Mucosa of descending colon (tissue), 3 donors: ENCODE data around the gene CLCN5. TPM values are rescaled to one million over a fixed set of nuclear protein-coding genes. Genes with fewer than 3 reads are reported as not detected.
A peak's percentile ranks its signal among the peaks of the same experiment; 100 is the strongest.

Source experiments
- ATAC-seq: fragments of 200-7000 bp; cut with Tn5 transposase; one replicate; pipeline ENCODE4 v1.9.1; 2020; ENCODE audit warnings: mild to moderate bottlenecking, moderate library complexity
- DNase-seq, 3 donors: peaks; one replicate each; pipeline ENCODE4 v3.0.0-alpha.2; 2020
- H3K36me3 ChIP-seq: fragments of 200-600 bp; one replicate; pipeline ENCODE4 v1.8.0; 2021; ENCODE audit warnings: low read depth, mild to moderate bottlenecking
- H3K4me1 ChIP-seq: fragments of 200-600 bp; one replicate; pipeline ENCODE4 v1.8.0; 2021; ENCODE audit warnings: low read depth, mild to moderate bottlenecking
- H3K4me3 ChIP-seq: fragments of 200-600 bp; one replicate; pipeline ENCODE4 v1.8.0; 2021; ENCODE audit warnings: mild to moderate bottlenecking
- H3K9me3 ChIP-seq: fragments of 200-600 bp; one replicate; pipeline ENCODE4 v1.8.0; 2021; ENCODE audit warnings: mild to moderate bottlenecking
- intact Hi-C, 2 donors: fragments of 100-400 bp; cut with DNase I in 1 of 2; cut with micrococcal nuclease in 1 of 2; formaldehyde crosslinking; loops; one replicate each; pipeline versions ENCODE4 v1.11.0 to v1.11.1; 2022; cut with DNase I, micrococcal nuclease
- long read RNA-seq, 2 donors: library from polyadenylated mRNA; unstranded; transcript quantifications; one replicate each; pipeline ENCODE4 v2.0.0, GENCODE V29; 2019 to 2021
- total RNA-seq, 3 donors: library from RNA; stranded (reverse); fragmentation: NEBNext Ultra II Directional in 2 of 3; extraction: Animal tissue kit (Norgen Biotek cat#: 25700) in 2 of 3; gene quantifications; one replicate each; pipeline versions ENCODE4 v1.2.1 to v1.2.4, GENCODE V29; 2021 to 2023
- TF ChIP-seq, protein P1 (sequence below): fragments of 200-600 bp; IDR thresholded peaks from one replicate; pipeline ENCODE4 v1.8.0; 2022; ENCODE audit warnings: antibody characterized with exemption, mild to moderate bottlenecking
- donor health status: DM: no; HTN: no; CAD: no; lungs with moderate emphysema.
- donor health status: DM: no; HTN: no; CAD: no.
- donor health status: DM: no; HTN: yes; CAD: no.

Gene CLCN5
- 10 to 100 TPM in 1 of 3 donors, 1 to 10 TPM in 2; 5.4 to 11.9 (median 10.0) TPM for total RNA-seq
- long read RNA-seq, donor 1, partial matches to known transcripts, result 2 of 3 reads
- long read RNA-seq, donor 1, other reads (novel, unspliced or antisense), result 0 of 3 reads
- long read RNA-seq, donor 2, partial matches to known transcripts, result 1 of 1 reads
- long read RNA-seq, donor 2, other reads (novel, unspliced or antisense), result 0 of 1 reads

DNA sequence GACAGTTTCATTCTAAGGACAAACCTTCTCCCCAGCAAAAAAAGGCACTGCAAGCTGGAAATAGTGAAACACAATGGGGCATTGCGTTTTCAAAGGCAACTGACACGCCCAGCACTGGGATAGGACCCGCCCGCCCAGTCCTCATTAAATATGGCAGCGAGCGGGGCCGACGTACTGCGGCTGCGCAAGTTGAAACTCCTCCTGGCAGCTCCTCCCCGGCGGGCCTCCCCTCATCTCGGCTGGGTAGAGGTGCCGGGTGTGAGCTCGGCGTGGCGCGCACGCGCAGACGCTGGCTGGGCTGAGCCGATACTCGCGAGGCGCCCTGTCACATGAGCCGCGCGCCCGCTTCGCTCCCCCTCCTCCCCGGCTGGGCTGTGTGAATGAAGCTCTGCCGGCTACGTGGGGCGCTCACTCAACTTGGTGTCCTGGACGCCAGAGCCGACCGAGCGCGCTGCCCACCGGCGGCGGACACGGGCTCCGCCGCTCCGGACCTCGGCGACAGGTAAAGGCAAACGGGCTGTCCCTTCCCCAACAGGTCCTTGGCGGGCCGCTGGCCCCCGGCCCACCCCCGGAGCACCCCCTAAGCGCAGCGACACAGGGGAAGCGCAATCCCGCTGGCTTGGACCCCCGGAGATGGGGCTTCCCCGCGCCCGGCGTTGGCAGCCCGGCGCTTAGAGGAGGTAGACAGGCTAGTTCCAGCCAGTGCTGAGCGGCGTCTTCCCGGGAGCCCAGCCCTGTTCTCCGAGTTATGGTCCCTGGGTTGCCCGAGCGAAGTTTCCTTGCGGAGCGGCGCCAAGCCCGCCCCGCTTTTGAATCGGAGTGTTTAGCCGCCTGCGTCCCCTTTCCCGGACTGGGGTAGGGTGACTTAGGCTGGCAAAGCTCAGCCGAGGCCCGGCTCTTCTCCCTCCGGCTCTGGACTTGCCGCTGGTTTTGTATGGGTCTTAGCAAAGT, at the start of gene CLCN5:
Gene CLCN5 (plus strand): TSS at position 306 of the 951 bp plus-strand sequence. CDS start 2,703 bp downstream, outside the sequence.
- peak; percentile 95 to 97 (median 96) for DNase-seq
- Histone ChIP-seq H3K9me3 (no peaks in the 10 kb centered on the region), H3K4me1 (no peaks in the 10 kb centered on the region), H3K36me3 (no peaks in the 10 kb centered on the region), H3K4me3 (peak within 1 kb of the TSS; percentile 32)
- TF ChIP-seq, protein P1, sequence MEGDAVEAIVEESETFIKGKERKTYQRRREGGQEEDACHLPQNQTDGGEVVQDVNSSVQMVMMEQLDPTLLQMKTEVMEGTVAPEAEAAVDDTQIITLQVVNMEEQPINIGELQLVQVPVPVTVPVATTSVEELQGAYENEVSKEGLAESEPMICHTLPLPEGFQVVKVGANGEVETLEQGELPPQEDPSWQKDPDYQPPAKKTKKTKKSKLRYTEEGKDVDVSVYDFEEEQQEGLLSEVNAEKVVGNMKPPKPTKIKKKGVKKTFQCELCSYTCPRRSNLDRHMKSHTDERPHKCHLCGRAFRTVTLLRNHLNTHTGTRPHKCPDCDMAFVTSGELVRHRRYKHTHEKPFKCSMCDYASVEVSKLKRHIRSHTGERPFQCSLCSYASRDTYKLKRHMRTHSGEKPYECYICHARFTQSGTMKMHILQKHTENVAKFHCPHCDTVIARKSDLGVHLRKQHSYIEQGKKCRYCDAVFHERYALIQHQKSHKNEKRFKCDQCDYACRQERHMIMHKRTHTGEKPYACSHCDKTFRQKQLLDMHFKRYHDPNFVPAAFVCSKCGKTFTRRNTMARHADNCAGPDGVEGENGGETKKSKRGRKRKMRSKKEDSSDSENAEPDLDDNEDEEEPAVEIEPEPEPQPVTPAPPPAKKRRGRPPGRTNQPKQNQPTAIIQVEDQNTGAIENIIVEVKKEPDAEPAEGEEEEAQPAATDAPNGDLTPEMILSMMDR, result no peak
- intact Hi-C loops, result no loop called here
- peak; percentile 97 for ATAC-seq

DNA sequence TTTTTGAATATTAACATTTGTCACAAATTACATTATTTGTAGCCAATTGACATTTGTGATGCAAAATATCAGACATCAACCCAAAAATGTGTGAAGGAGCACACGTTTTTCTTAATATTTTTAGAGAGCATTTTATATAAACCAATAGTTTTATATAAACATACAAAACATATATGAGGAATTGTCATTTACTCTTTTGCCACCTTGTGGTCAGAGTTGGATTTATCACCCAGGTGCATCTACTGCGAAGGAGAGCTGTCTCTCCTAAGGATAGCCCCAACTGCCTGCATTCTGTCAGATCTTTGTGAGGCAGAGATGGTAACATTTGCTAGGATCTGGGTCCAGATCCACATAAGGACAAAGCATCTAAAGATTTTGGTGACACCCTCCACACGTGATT, 45.6 kb upstream of the CLCN5 start:
- TF ChIP-seq, protein P1, result no peak
- no peaks in the 10 kb centered on the region for H3K36me3 ChIP-seq
- H3K9me3 ChIP-seq, result no peaks in the 10 kb centered on the region
- intact Hi-C loops, result no loop called here
- ATAC-seq (no peak), DNase-seq (peak in 1 of 3 donors; percentile 61)
- H3K4me3 ChIP-seq, result no peak overlapping the region
- H3K4me1 ChIP-seq, result no peaks in the 10 kb centered on the region

DNA sequence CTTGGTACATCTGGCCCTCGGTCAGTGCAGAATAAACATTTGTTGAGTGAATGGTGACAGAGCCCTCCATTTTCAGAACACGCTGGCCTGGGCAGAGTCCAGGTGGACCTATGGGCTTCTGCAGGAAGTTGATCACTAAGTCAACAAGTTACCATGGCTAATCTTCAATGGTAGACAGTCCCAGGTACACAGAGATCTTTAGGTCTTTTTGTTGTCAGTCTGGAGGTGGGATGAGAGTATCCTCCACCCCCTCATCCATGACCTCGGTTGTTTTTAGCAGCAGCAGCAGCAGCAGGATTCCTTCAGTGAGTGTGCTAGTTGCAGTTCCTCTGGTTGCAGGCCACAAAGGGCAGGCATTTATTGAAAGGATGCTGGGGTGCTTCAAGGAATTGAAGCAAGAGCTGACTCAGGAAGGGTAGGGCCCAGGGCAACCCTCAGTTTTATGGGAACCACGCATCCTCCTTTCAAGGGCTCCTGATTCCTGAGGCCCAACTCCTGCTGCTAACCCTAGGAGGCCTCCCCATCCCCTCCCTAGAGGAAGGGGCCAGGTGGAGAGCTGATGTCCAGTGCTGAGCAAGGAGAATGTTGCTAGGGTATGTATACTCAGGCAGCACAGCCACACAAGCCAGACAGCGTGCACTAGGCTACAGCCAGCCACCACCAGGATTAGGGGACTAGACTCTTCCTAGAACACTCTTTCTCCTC, 44.8 kb upstream of the CLCN5 start:
- no peaks in the 10 kb centered on the region for H3K4me1 ChIP-seq
- TF ChIP-seq, protein P1, result no peak
- no peak overlapping the region for H3K4me3 ChIP-seq
- no peak for ATAC-seq
- DNase-seq, result no peak
- no peaks in the 10 kb centered on the region for H3K36me3 ChIP-seq
- intact Hi-C loops, result no loop called here
- no peaks in the 10 kb centered on the region for H3K9me3 ChIP-seq

DNA sequence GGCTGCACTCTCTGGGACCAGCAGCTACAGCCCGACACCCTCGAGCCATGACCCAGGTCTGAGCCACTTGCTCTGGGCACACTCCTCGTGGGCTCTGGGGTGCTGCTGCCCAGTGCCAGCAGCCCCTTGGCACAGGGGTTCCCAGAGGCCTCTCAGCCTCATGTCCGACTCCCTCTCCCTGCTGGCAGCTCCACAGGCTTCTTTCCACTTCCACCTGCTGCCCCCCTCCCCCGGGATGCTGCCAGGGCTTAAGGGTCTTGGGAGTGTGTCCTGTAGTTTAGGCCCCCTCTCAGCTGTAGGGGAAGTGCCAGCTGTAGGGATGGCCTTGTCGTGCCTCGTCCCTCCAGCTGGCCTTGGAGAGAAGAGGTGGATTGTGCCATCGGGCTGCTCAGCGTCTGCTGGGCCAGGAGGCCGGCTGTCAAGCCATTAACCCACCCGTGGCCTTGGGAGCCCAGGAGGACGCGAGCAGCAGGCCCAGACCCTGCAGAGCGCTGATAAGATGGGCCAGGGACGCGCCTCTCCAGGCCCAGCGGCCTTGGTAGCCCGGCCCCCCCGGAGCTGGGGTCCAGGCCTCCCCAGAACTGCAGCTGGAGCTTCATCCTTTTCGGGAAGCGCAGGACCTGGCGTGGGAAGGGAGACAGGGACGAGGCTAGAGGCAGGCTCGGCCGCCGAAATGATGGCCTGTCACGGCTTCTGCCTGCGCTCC, 44.1 kb upstream of the CLCN5 start:
- Histone ChIP-seq H3K4me3 (no peak overlapping the region), H3K9me3 (no peaks in the 10 kb centered on the region), H3K36me3 (no peaks in the 10 kb centered on the region), H3K4me1 (no peaks in the 10 kb centered on the region)
- intact Hi-C loops, result no loop called here
- ATAC-seq (no peak), DNase-seq (peak in 1 of 3 donors; percentile 51)
- TF ChIP-seq, protein P1, result no peak
